Epithelial cell of umbilical artery (primary cell): Measurements from ENCODE around the gene YBEY. TPM values are rescaled to one million over a fixed set of nuclear protein-coding genes. Genes with fewer than 3 reads are reported as not detected.

Experiments
- total RNA-seq: library from RNA; depleted of rRNA; stranded (reverse); fragments of >200 nt; gene quantifications from 2 replicates; pipeline ENCODE4 v1.2.3, GENCODE V29; 2014

The YBEY gene
- 5.2 and 6.5 TPM in 2 replicates for total RNA-seq

GRCh38 chr21:46285761-46286647 is at the start of gene YBEY:
YBEY (plus strand) TSS chr21:46286342; CDS start chr21:46286914, 572 bp downstream.

GRCh38 chr21:46285206-46285661 is 908 bp upstream of the YBEY start, which contains the start of gene MCM3AP:
MCM3AP (minus strand) TSS chr21:46285611; CDS start chr21:46285286, 325 bp downstream.

GRCh38 chr21:46323710-46324389 is 37.7 kb downstream of the YBEY start, which contains the start of the genes C21orf58 and PCNT:
C21orf58 (minus strand) TSS chr21:46323870; CDS start chr21:46322738, 1,132 bp downstream.
PCNT (plus strand) TSS chr21:46324156; CDS start chr21:46324229, 73 bp downstream.

Other genes starting within 250 kb of the YBEY start
- gene COL6A2, start 188.2 kb upstream of the YBEY start, total RNA-seq = 6.5 and 14.0 TPM in 2 replicates
- gene FTCD, start 130.8 kb upstream of the YBEY start, total RNA-seq = not detected in 2 replicates
- 4.1 and 7.5 TPM in 2 replicates for gene SPATC1L, start 101.9 kb upstream of the YBEY start, total RNA-seq
- 41.3 and 73.6 TPM in 2 replicates for gene LSS, start 57.6 kb upstream of the YBEY start, total RNA-seq
- gene MCM3AP, start 731 bp upstream of the YBEY start, total RNA-seq = 71.4 and 90.6 TPM in 2 replicates
- gene C21orf58, start 37.5 kb downstream of the YBEY start, total RNA-seq = 5.5 and 6.4 TPM in 2 replicates
- gene PCNT, start 37.8 kb downstream of the YBEY start, total RNA-seq = 11.7 and 21.0 TPM in 2 replicates
- 18.8 and 28.7 TPM in 2 replicates for gene DIP2A, start 172.5 kb downstream of the YBEY start, total RNA-seq